Sigmoid colon (tissue), 4 donors: ENCODE data around the gene HCN3.

Experiments
- EP300 ChIP-seq, 4 donors: sonication (generic); formaldehyde crosslinking; IDR thresholded peaks; one replicate each; pipeline ENCODE4 v1.6.1; 2017; ENCODE audit warnings: antibody characterized with exemption in 4 of 4
- POLR2AphosphoS5 ChIP-seq, 4 donors: sonication (generic); formaldehyde crosslinking; IDR thresholded peaks; one replicate each; pipeline ENCODE4 v1.6.1; 2017; ENCODE audit warnings: antibody characterized with exemption in 4 of 4
- TF ChIP-seq, protein P1 (sequence below), 4 experiments: fragments of 450-650 bp in 3 of 4; fragments of 200-600 bp in 1 of 4; IDR thresholded peaks; one replicate each; pipeline ENCODE4 v1.5.1; 2016 to 2019; ENCODE audit warnings: antibody characterized with exemption in 4 of 4, mild to moderate bottlenecking in 3 of 4, moderate library complexity in 2 of 4

DNA sequence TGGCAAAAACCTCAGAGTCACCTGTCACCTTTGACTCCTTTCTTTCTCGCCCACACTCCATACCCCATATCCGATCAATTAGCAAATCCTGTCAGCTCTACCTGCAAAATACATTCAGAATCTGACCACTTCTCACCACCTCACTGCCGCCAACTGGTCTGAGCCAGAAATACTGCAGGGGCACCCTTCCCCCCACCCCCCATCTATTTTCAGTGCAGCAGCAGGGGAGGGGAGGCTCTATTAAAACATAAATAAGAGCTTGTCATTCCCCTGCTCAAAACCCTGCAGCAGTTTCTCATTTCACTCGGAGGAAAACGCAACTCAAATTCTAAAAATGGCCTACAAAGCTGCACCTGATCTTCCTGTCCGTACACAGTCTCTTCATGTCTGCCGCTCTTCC lies 20.1 kb downstream of the HCN3 start:
- TF ChIP-seq, protein P1, sequence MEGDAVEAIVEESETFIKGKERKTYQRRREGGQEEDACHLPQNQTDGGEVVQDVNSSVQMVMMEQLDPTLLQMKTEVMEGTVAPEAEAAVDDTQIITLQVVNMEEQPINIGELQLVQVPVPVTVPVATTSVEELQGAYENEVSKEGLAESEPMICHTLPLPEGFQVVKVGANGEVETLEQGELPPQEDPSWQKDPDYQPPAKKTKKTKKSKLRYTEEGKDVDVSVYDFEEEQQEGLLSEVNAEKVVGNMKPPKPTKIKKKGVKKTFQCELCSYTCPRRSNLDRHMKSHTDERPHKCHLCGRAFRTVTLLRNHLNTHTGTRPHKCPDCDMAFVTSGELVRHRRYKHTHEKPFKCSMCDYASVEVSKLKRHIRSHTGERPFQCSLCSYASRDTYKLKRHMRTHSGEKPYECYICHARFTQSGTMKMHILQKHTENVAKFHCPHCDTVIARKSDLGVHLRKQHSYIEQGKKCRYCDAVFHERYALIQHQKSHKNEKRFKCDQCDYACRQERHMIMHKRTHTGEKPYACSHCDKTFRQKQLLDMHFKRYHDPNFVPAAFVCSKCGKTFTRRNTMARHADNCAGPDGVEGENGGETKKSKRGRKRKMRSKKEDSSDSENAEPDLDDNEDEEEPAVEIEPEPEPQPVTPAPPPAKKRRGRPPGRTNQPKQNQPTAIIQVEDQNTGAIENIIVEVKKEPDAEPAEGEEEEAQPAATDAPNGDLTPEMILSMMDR (IDR thresholded peaks at IDR 0.05) = no peak
- TF ChIP-seq POLR2AphosphoS5 (IDR thresholded peaks at IDR 0.05) = no peak
- TF ChIP-seq EP300 (IDR thresholded peaks at IDR 0.05) = no peak
